CD14-positive monocyte (primary cell): ENCODE data around the gene FGFRL1. TPM values are rescaled to one million over a fixed set of nuclear protein-coding genes. Genes with fewer than 3 reads are reported as not detected.

Source experiments
- DNase-seq, 3 donors: peaks; one replicate each; pipeline ENCODE4 v3.0.0-alpha.2; 2011 to 2022
- H2AFZ ChIP-seq: 2 replicates; pipeline ENCODE4 v1.6.0; 2012; ENCODE audit warnings: mild to moderate bottlenecking, low read depth, low read length, inconsistent platforms; ENCODE audit not compliant: insufficient read depth, poor library complexity, severe bottlenecking
- H3K27ac ChIP-seq, 2 donors: 1 replicate in 1 of 2; 2 replicates in 1 of 2; pipeline ENCODE4 v1.5.1; 2012 to 2013; ENCODE audit warnings: low read length in 2 of 2, control low read depth in 1 of 2, inconsistent platforms in 1 of 2, low read depth in 1 of 2, mild to moderate bottlenecking in 1 of 2
- H3K27me3 ChIP-seq, 2 donors: one replicate each; pipeline versions ENCODE4 v1.6.0 to v1.6.1; 2011 to 2013; ENCODE audit warnings: low read length in 2 of 2; ENCODE audit not compliant: control insufficient read depth in 2 of 2, insufficient read depth in 2 of 2
- H3K36me3 ChIP-seq, 2 donors: replicated peaks in 1 of 2; 1 replicate in 1 of 2; 2 replicates in 1 of 2; pipeline versions ENCODE4 v1.5.1 to v1.6.1; 2012 to 2013; ENCODE audit warnings: low read length in 2 of 2, control low read depth in 1 of 2, inconsistent platforms in 1 of 2, mild to moderate bottlenecking in 1 of 2; ENCODE audit not compliant: insufficient read depth in 2 of 2, control insufficient read depth in 1 of 2
- H3K4me1 ChIP-seq, 2 donors: 1 replicate in 1 of 2; 2 replicates in 1 of 2; pipeline versions ENCODE4 v1.5.1 to v1.6.1; 2012 to 2013; ENCODE audit warnings: low read length in 2 of 2, control low read depth in 1 of 2, inconsistent platforms in 1 of 2, mild to moderate bottlenecking in 1 of 2, moderate library complexity in 1 of 2; ENCODE audit not compliant: insufficient read depth in 2 of 2, control insufficient read depth in 1 of 2
- H3K4me2 ChIP-seq: replicated peaks from 2 replicates; pipeline ENCODE3; 2012; ENCODE audit warnings: low read length, moderate library complexity, mild to moderate bottlenecking; ENCODE audit not compliant: poor library complexity, severe bottlenecking; ENCODE audit errors: extremely low read depth
- H3K4me3 ChIP-seq, 3 experiments: fragments of 200-600 bp in 1 of 3; sonication (generic) in 1 of 3; replicated peaks in 1 of 3; 1 replicate in 2 of 3; 2 replicates in 1 of 3; pipeline ENCODE4 v1.5.1; 2011 to 2013; ENCODE audit warnings: low read length in 3 of 3, mild to moderate bottlenecking in 3 of 3, control low read depth in 2 of 3, low read depth in 2 of 3, inconsistent platforms in 1 of 3, moderate library complexity in 1 of 3
- H3K79me2 ChIP-seq: 2 replicates; pipeline ENCODE4 v1.6.0; 2012; ENCODE audit warnings: mild to moderate bottlenecking, control low read depth, inconsistent platforms, low read length, moderate library complexity; ENCODE audit not compliant: insufficient read depth
- H3K9ac ChIP-seq: 2 replicates; pipeline ENCODE4 v1.6.0; 2017; ENCODE audit warnings: low read length, mild to moderate bottlenecking; ENCODE audit not compliant: insufficient read depth, poor library complexity, severe bottlenecking
- H3K9me3 ChIP-seq, 2 donors: replicated peaks in 1 of 2; 1 replicate in 1 of 2; 2 replicates in 1 of 2; pipeline versions ENCODE4 v1.5.1 to v1.6.1; 2012 to 2013; ENCODE audit warnings: low read length in 2 of 2, control low read depth in 1 of 2; ENCODE audit not compliant: control insufficient read depth in 1 of 2, insufficient read depth in 1 of 2
- H4K20me1 ChIP-seq: 2 replicates; pipeline ENCODE4 v1.6.0; 2012; ENCODE audit warnings: mild to moderate bottlenecking, low read length, control low read depth, moderate library complexity; ENCODE audit not compliant: insufficient read depth
- H3K27ac Mint-ChIP-seq, 7 donors: one replicate each; pipeline ENCODE4 v1.8.0; 2020; ENCODE audit warnings: mild to moderate bottlenecking in 7 of 7, mixed read lengths in 7 of 7, moderate library complexity in 6 of 7, inconsistent platforms in 2 of 7
- H3K27me3 Mint-ChIP-seq, 3 donors: one replicate each; pipeline ENCODE4 v1.8.0; 2021 to 2022; ENCODE audit warnings: low read depth in 3 of 3, mild to moderate bottlenecking in 3 of 3, mixed read lengths in 3 of 3, moderate library complexity in 3 of 3, inconsistent platforms in 1 of 3
- H3K36me3 Mint-ChIP-seq, 2 donors: one replicate each; pipeline ENCODE4 v1.8.0; 2020; ENCODE audit warnings: mixed read lengths in 2 of 2, inconsistent platforms in 1 of 2, mild to moderate bottlenecking in 1 of 2
- H3K4me1 Mint-ChIP-seq: one replicate; pipeline ENCODE4 v1.8.0; 2020; ENCODE audit warnings: mild to moderate bottlenecking, mixed read lengths
- H3K4me3 Mint-ChIP-seq, 2 donors: one replicate each; pipeline ENCODE4 v1.8.0; 2020; ENCODE audit warnings: mild to moderate bottlenecking in 2 of 2, mixed read lengths in 2 of 2, moderate library complexity in 1 of 2
- H3K9me3 Mint-ChIP-seq, 7 donors: one replicate each; pipeline ENCODE4 v1.8.0; 2020 to 2022; ENCODE audit warnings: mixed read lengths in 7 of 7, mild to moderate bottlenecking in 6 of 7, moderate library complexity in 6 of 7, inconsistent platforms in 2 of 7
- WGBS: methylation state at CpG from one replicate; pipeline ENCODE4 v1.1.5; 2013; ENCODE audit warnings: missing lambda C conversion rate; ENCODE audit not compliant: insufficient coverage; 5-methylcytosine and 5-hydroxymethylcytosine counted together
- intact Hi-C, 2 donors: fragments of 100-400 bp; cut with micrococcal nuclease; formaldehyde crosslinking; loops; one replicate each; pipeline versions ENCODE4 v1.15.0 to v1.15.1; 2023
- polyA plus RNA-seq, 3 donors: library from polyadenylated mRNA; depleted of rRNA in 1 of 3; unstranded in 2 of 3; stranded (reverse) in 1 of 3; fragments of 300-500 nt in 2 of 3; fragments of >200 nt in 1 of 3; fragmentation: Illumina TruSeq in 2 of 3; gene quantifications; 1 replicate in 2 of 3; 2 replicates in 1 of 3; pipeline ENCODE4 v1.2.3, GENCODE V29; 2012 to 2021
- TF ChIP-seq, protein P1 (sequence below): fragments of 200-600 bp; IDR thresholded peaks from one replicate; pipeline ENCODE4 v1.8.0; 2022; ENCODE audit warnings: antibody characterized with exemption, mild to moderate bottlenecking

Gene FGFRL1
- polyA plus RNA-seq, 3 donors, result 0.17 to 77.7 (median 0.28) TPM

DNA sequence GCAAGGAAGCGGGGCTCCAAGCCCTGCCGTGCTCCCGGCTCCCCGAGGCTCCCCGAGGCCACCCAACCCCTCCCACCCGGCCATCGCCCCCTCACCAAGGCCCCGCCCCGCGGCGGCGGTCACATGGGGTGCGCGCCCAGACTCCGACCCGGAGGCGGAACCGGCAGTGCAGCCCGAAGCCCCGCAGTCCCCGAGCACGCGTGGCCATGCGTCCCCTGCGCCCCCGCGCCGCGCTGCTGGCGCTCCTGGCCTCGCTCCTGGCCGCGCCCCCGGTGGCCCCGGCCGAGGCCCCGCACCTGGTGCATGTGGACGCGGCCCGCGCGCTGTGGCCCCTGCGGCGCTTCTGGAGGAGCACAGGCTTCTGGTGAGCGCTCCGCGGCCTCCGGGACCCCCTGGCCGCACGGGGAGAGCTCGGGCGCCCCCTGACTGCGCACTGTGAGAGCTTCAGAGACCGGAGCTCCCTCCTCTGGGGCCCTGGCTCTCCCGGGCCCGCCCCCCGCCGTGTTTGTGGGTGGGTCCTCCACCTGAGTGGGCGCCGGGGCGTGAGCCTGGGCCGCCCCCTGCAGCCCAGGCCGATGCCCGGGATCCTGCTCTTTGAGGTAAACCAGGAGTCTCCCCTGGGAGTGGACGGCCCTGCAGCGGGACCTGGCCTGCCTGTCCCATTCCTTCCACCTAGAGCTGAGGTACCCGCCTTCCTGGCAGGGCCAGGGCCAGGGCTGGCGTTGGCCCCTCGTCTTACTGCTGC, 24.4 kb upstream of the FGFRL1 start, which contains the start of gene IDUA:
Gene IDUA, plus strand, starts transcription at position 166 of the 745 bp plus-strand sequence. Its CDS starts 41 bp downstream, at position 207.
- peak within 1 kb of the TSS in 1 of 2 donors; percentile 59 for H3K27ac ChIP-seq
- peaks cover 7 to 20% of the 10 kb centered on the region in 2 donors for H3K36me3 Mint-ChIP-seq
- H3K4me2 ChIP-seq, result peak within 1 kb of the TSS; percentile 97
- H3K4me1 Mint-ChIP-seq, result peaks cover 23% of the 10 kb centered on the region
- TF ChIP-seq, protein P1, sequence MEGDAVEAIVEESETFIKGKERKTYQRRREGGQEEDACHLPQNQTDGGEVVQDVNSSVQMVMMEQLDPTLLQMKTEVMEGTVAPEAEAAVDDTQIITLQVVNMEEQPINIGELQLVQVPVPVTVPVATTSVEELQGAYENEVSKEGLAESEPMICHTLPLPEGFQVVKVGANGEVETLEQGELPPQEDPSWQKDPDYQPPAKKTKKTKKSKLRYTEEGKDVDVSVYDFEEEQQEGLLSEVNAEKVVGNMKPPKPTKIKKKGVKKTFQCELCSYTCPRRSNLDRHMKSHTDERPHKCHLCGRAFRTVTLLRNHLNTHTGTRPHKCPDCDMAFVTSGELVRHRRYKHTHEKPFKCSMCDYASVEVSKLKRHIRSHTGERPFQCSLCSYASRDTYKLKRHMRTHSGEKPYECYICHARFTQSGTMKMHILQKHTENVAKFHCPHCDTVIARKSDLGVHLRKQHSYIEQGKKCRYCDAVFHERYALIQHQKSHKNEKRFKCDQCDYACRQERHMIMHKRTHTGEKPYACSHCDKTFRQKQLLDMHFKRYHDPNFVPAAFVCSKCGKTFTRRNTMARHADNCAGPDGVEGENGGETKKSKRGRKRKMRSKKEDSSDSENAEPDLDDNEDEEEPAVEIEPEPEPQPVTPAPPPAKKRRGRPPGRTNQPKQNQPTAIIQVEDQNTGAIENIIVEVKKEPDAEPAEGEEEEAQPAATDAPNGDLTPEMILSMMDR, result peak; percentile 37
- H2AFZ ChIP-seq, result peak within 1 kb of the TSS; percentile 91
- peak within 1 kb of the TSS in 6 of 7 donors; percentile 26 to 85 (median 74) for H3K27ac Mint-ChIP-seq
- H3K9ac ChIP-seq, result peak within 1 kb of the TSS; percentile 73
- peak within 1 kb of the TSS; percentile 84 to 94 for H3K4me3 Mint-ChIP-seq
- no peaks in the 10 kb centered on the region for H3K9me3 ChIP-seq
- H3K36me3 ChIP-seq, result peaks cover 13 to 14% of the 10 kb centered on the region in 2 donors
- DNase-seq, result peak; percentile 59 to 68 (median 66)
- WGBS, result under 1% methylated on average over 61 of the region's 69 CpGs
- peak within 1 kb of the TSS; percentile 61 to 84 (median 67) for H3K4me3 ChIP-seq
- no peaks in the 10 kb centered on the region for H3K27me3 ChIP-seq
- intact Hi-C loops, result no loop called here
- H3K27me3 Mint-ChIP-seq, result peaks cover 1 to 4% (median 2%) of the 10 kb centered on the region in 3 donors
- H3K4me1 ChIP-seq, result peaks cover 27 to 35% of the 10 kb centered on the region in 2 donors
- peaks cover 11% of the 10 kb centered on the region for H4K20me1 ChIP-seq
- H3K9me3 Mint-ChIP-seq, result no peaks in the 10 kb centered on the region
- H3K79me2 ChIP-seq, result no peaks in the 10 kb centered on the region

DNA sequence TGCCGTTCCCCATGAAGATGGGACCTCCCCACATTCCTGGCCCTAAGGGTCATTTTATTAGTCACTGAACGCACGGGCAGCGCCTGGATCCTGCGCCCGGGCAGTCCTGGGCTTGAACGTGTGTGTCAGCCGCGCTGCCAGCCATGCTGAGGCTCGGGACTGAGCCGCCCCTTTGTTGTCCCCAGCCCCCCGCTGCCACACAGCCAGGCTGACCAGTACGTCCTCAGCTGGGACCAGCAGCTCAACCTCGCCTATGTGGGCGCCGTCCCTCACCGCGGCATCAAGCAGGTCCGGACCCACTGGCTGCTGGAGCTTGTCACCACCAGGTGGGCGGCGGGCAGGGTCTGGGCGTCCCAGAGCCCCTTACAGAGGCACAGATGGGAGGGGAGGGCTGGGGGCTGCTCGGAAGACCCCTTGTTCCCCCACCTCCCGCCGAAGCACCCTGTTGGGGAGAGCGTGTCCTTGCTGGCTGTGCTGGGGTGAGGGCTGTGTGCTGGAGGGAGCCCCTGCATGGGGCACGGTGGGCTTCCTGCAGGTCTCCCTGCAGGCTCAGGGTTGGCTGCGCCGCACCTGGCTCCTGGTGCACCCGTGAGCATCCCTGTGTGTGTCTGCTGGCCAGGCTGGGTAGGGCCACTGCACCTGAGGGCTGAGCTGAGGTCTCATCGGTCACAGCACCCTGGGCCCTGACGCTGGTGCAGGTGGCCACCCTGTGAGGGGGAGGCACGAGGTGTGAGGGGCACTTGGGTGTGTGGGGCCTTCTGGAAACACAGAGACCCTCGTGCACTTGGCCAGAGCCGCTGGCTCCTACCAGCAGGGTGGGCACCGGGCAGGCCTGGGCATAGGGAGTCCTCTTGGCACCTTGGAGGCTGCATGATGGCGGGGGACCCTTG, 23.6 kb upstream of the FGFRL1 start:
- H3K4me3 ChIP-seq, result peak overlapping the region; percentile 50 to 84 (median 61)
- peaks cover 23% of the 10 kb centered on the region for H3K4me1 Mint-ChIP-seq
- TF ChIP-seq, protein P1, result no peak
- no peaks in the 10 kb centered on the region for H3K27me3 ChIP-seq
- 86% methylated on average over 32 of the region's 37 CpGs for WGBS
- no peaks in the 10 kb centered on the region for H3K9me3 Mint-ChIP-seq
- peak overlapping the region; percentile 80 to 91 for H3K4me3 Mint-ChIP-seq
- no peaks in the 10 kb centered on the region for H3K79me2 ChIP-seq
- no peak for DNase-seq
- no peaks in the 10 kb centered on the region for H3K9me3 ChIP-seq
- peaks cover 7 to 20% of the 10 kb centered on the region in 2 donors for H3K36me3 Mint-ChIP-seq
- peaks cover 13 to 14% of the 10 kb centered on the region in 2 donors for H3K36me3 ChIP-seq
- peaks cover 14% of the 10 kb centered on the region for H4K20me1 ChIP-seq
- H3K9ac ChIP-seq, result peak overlapping the region; percentile 73
- H3K27ac Mint-ChIP-seq, result peak overlapping the region in 2 of 7 donors; percentile 72 to 80
- intact Hi-C loops, result no loop called here
- H3K27me3 Mint-ChIP-seq, result peaks cover 1 to 6% (median 2%) of the 10 kb centered on the region in 3 donors
- peak overlapping the region; percentile 97 for H3K4me2 ChIP-seq
- H3K27ac ChIP-seq, result peak overlapping the region in 1 of 2 donors; percentile 51
- H2AFZ ChIP-seq, result peak overlapping the region; percentile 91
- H3K4me1 ChIP-seq, result peaks cover 27 to 35% of the 10 kb centered on the region in 2 donors
